ENCODE data around the gene TCTA.

GRCh38 chr3:49445391-49445790 is 33.2 kb downstream of the TCTA start:
- TF ChIP-seq CTCF (IDR thresholded peaks at IDR 0.05) (no peak), REST (IDR thresholded peaks at IDR 0.05; ENCODE audit: insufficient read depth in 1 of 2, low read depth in 2 of 2, low read length in 1 of 2) (no peak)
